ENCODE results near the gene RRAS2.

The RRAS2 gene

GRCh38 chr11:14334192-14334591, 24.8 kb downstream of the RRAS2 start:
- POLR2A ChIA-PET, result interaction anchor here (0.6 kb wide), 1 partner anchor 120 kb away, joined by 4 read pairs; no protein-coding TSS in a partner anchor

DNA sequence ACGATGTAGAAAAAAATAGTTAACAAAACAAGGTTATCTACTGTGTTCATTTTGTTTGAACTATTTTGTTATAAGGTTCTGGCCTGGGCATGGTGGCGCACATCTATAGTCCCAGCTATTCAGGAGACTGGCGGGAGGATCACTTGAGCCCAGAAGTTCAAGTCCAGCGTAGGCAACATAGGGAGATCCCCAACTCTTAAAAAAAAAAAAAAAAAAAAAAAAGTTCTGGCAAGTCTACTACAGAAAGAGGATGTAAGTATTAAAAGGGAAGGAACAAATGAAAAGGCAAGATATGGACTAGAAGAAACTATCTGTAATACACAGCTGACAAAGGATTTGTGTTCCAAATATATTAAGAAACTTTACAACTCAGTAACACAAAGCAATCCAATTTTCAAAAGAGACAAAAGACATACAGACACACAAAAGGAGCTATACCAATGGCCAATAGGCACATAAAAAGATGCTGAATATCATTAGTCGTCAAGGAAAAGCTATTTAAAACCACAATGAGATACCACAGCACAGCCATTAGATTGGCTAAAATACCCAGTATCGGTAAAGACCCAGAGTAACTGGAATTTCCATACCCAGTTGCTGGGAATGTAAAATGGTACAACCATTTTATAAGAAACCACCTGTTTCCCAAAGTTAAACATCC, 27.4 kb downstream of the RRAS2 start:
- TF ChIP-seq ZNF394 (tag by site-specific recombination; IDR thresholded peaks at IDR 0.05; ENCODE audit: borderline replicate concordance), result no peak
- TF ChIP-seq GLI2 (tag by site-specific recombination; IDR thresholded peaks at IDR 0.05; ENCODE audit: borderline replicate concordance, low read depth), result no peak
- no peak for TF ChIP-seq ZNF23 (tag by site-specific recombination; IDR thresholded peaks at IDR 0.05; ENCODE audit: borderline replicate concordance)
- TF ChIP-seq KLF9 (tag by site-specific recombination; IDR thresholded peaks at IDR 0.05; ENCODE audit: low read depth), result no peak
- TF ChIP-seq, protein P1, sequence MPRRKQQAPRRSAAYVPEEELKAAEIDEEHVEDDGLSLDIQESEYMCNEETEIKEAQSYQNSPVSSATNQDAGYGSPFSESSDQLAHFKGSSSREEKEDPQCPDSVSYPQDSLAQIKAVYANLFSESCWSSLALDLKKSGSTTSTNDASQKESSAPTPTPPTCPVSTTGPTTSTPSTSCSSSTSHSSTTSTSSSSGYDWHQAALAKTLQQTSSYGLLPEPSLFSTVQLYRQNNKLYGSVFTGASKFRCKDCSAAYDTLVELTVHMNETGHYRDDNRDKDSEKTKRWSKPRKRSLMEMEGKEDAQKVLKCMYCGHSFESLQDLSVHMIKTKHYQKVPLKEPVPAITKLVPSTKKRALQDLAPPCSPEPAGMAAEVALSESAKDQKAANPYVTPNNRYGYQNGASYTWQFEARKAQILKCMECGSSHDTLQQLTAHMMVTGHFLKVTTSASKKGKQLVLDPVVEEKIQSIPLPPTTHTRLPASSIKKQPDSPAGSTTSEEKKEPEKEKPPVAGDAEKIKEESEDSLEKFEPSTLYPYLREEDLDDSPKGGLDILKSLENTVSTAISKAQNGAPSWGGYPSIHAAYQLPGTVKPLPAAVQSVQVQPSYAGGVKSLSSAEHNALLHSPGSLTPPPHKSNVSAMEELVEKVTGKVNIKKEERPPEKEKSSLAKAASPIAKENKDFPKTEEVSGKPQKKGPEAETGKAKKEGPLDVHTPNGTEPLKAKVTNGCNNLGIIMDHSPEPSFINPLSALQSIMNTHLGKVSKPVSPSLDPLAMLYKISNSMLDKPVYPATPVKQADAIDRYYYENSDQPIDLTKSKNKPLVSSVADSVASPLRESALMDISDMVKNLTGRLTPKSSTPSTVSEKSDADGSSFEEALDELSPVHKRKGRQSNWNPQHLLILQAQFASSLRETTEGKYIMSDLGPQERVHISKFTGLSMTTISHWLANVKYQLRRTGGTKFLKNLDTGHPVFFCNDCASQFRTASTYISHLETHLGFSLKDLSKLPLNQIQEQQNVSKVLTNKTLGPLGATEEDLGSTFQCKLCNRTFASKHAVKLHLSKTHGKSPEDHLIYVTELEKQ (tag by site-specific recombination; IDR thresholded peaks at IDR 0.05; ENCODE audit: borderline replicate concordance), result no peak
- TF ChIP-seq, protein P2, sequence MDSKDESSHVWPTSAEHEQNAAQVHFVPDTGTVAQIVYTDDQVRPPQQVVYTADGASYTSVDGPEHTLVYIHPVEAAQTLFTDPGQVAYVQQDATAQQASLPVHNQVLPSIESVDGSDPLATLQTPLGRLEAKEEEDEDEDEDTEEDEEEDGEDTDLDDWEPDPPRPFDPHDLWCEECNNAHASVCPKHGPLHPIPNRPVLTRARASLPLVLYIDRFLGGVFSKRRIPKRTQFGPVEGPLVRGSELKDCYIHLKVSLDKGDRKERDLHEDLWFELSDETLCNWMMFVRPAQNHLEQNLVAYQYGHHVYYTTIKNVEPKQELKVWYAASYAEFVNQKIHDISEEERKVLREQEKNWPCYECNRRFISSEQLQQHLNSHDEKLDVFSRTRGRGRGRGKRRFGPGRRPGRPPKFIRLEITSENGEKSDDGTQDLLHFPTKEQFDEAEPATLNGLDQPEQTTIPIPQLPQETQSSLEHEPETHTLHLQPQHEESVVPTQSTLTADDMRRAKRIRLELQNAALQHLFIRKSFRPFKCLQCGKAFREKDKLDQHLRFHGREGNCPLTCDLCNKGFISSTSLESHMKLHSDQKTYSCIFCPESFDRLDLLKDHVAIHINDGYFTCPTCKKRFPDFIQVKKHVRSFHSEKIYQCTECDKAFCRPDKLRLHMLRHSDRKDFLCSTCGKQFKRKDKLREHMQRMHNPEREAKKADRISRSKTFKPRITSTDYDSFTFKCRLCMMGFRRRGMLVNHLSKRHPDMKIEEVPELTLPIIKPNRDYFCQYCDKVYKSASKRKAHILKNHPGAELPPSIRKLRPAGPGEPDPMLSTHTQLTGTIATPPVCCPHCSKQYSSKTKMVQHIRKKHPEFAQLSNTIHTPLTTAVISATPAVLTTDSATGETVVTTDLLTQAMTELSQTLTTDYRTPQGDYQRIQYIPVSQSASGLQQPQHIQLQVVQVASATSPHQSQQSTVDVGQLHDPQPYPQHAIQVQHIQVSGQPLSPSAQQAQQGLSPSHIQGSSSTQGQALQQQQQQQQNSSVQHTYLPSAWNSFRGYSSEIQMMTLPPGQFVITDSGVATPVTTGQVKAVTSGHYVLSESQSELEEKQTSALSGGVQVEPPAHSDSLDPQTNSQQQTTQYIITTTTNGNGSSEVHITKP (tag by site-specific recombination; IDR thresholded peaks at IDR 0.05), result no peak
- no peak for TF ChIP-seq ZNF174 (tag by site-specific recombination; IDR thresholded peaks at IDR 0.05)
- no peak for TF ChIP-seq ZNF785 (tag by site-specific recombination; IDR thresholded peaks at IDR 0.05)
- no peak for TF ChIP-seq ZNF16 (tag by site-specific recombination; IDR thresholded peaks at IDR 0.05; ENCODE audit: low read depth)
- Histone ChIP-seq H3K4me1 (ENCODE audit: control insufficient read depth, insufficient read depth, low read length) (no peaks in the 10 kb centered on the region), H3K27ac (ENCODE audit: extremely low read depth, low read depth, low read length) (no peak overlapping the region), H3K9me3 (ENCODE audit: control insufficient read depth, insufficient read depth, low read depth, low read length) (no peaks in the 10 kb centered on the region), H3K4me3 (ENCODE audit: low read depth, low read length) (no peak overlapping the region), H3K36me3 (ENCODE audit: control insufficient read depth in 2 of 2, insufficient read depth in 1 of 2, low read length in 2 of 2) (no peaks in the 10 kb centered on the region)
- CTCF ChIA-PET, result interaction anchor here (0.7 to 0.9 kb wide), 2 partner anchors 10 to 23 kb away, joined by 3 to 4 read pairs; no protein-coding TSS in a partner anchor
- POLR2A ChIA-PET, result no interaction called here

More at GRCh38 chr11:14334192-14334591, 24.8 kb downstream of the RRAS2 start:
- Histone ChIP-seq H3K27ac (ENCODE audit: extremely low read depth, low read depth, low read length) (no peak overlapping the region), H3K36me3 (ENCODE audit: control insufficient read depth in 2 of 2, insufficient read depth in 1 of 2, low read length in 2 of 2) (no peaks in the 10 kb centered on the region), H3K4me3 (ENCODE audit: low read depth, low read length) (no peak overlapping the region), H3K4me1 (ENCODE audit: control insufficient read depth, insufficient read depth, low read length) (no peaks in the 10 kb centered on the region), H3K9me3 (ENCODE audit: control insufficient read depth, insufficient read depth, low read depth, low read length) (no peaks in the 10 kb centered on the region)
- no peak for TF ChIP-seq YY2 (tag by site-specific recombination; IDR thresholded peaks at IDR 0.05)
- no peak for TF ChIP-seq SALL2 (tag by site-specific recombination; IDR thresholded peaks at IDR 0.05; ENCODE audit: borderline replicate concordance)
- CTCF ChIA-PET, result interaction anchor here (1.4 to 2.0 kb wide), 2 partner anchors 26 to 121 kb away, joined by 3 to 10 read pairs; no protein-coding TSS in a partner anchor

- H3K4me1 ChIP-seq (ENCODE audit: control insufficient read depth, insufficient read depth, low read length), result no peaks in the 10 kb centered on the region
- no peak overlapping the region for H3K27ac ChIP-seq (ENCODE audit: extremely low read depth, low read depth, low read length)
- no peaks in the 10 kb centered on the region for H3K9me3 ChIP-seq (ENCODE audit: control insufficient read depth, insufficient read depth, low read depth, low read length)
- ChIA-PET POLR2A (no interaction called here), CTCF (no interaction called here)
- H3K36me3 ChIP-seq (ENCODE audit: control insufficient read depth in 2 of 2, insufficient read depth in 1 of 2, low read length in 2 of 2), result no peaks in the 10 kb centered on the region
- H3K4me3 ChIP-seq (ENCODE audit: low read depth, low read length), result no peak overlapping the region
- TF ChIP-seq ZFHX2 (tag by site-specific recombination; conservative IDR thresholded peaks at IDR 0.05) (no peak), ZNF785 (tag by site-specific recombination; IDR thresholded peaks at IDR 0.05) (no peak), ZNF394 (tag by site-specific recombination; IDR thresholded peaks at IDR 0.05; ENCODE audit: borderline replicate concordance) (no peak), ZBTB7A (tag by site-specific recombination; IDR thresholded peaks at IDR 0.05; ENCODE audit: low read depth) (no peak), SETDB1 (IDR thresholded peaks at IDR 0.05; ENCODE audit: insufficient read length, low read length) (no peak), TCF7L2 (IDR thresholded peaks at IDR 0.05; ENCODE audit: borderline replicate concordance, low read depth, low read length) (no peak), ZNF670 (tag by site-specific recombination; IDR thresholded peaks at IDR 0.05; ENCODE audit: low read depth) (no peak), ZNF610 (tag by site-specific recombination; IDR thresholded peaks at IDR 0.05; ENCODE audit: borderline replicate concordance) (no peak)
- TF ChIP-seq, protein P3, sequence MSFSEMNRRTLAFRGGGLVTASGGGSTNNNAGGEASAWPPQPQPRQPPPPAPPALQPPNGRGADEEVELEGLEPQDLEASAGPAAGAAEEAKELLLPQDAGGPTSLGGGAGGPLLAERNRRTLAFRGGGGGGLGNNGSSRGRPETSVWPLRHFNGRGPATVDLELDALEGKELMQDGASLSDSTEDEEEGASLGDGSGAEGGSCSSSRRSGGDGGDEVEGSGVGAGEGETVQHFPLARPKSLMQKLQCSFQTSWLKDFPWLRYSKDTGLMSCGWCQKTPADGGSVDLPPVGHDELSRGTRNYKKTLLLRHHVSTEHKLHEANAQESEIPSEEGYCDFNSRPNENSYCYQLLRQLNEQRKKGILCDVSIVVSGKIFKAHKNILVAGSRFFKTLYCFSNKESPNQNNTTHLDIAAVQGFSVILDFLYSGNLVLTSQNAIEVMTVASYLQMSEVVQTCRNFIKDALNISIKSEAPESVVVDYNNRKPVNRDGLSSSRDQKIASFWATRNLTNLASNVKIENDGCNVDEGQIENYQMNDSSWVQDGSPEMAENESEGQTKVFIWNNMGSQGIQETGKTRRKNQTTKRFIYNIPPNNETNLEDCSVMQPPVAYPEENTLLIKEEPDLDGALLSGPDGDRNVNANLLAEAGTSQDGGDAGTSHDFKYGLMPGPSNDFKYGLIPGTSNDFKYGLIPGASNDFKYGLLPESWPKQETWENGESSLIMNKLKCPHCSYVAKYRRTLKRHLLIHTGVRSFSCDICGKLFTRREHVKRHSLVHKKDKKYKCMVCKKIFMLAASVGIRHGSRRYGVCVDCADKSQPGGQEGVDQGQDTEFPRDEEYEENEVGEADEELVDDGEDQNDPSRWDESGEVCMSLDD (tag by site-specific recombination; IDR thresholded peaks at IDR 0.05), result no peak
- TF ChIP-seq, protein P4, sequence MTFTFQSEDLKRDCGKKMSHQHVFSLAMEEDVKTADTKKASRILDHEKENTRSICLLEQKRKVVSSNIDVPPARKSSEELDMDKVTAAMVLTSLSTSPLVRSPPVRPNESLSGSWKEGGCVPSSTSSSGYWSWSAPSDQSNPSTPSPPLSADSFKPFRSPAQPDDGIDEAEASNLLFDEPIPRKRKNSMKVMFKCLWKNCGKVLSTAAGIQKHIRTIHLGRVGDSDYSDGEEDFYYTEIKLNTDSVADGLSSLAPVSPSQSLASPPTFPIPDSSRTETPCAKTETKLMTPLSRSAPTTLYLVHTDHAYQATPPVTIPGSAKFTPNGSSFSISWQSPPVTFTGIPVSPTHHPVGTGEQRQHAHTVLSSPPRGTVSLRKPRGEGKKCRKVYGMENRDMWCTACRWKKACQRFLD (tag by site-specific recombination; IDR thresholded peaks at IDR 0.05), result no peak
Observed at GRCh38 chr11:14330881-14331280, 28.1 kb downstream of the RRAS2 start.
